GM12878 (cell line): ENCODE data around the gene MPEG1. TPM values are rescaled to one million over a fixed set of nuclear protein-coding genes. Genes with fewer than 3 reads are reported as not detected.
A peak's percentile ranks its signal among the peaks of the same experiment; 100 is the strongest.

ENCODE experiments used
- ATAC-seq: fragments of 200-7000 bp; cut with Tn5 transposase; 3 replicates; pipeline ENCODE4 v1.9.1; 2020; ENCODE audit warnings: mild to moderate bottlenecking, moderate library complexity
- BruUV-seq: library from RNA; stranded (reverse); fragments of 400-500 nt; replicated peaks from 2 replicates; lab custom pipeline; 2021; lab: Mats Ljungman, UMichigan
- CTCF ChIA-PET: fragments of 300-600 bp; sonication (Branson Sonifier 250); formaldehyde crosslinking; extraction: SDS; loops from one replicate; lab custom pipeline; 2021; ENCODE audit warnings: inconsistent platforms; lab: Yijun Ruan, JAX
- POLR2A ChIA-PET: fragments of 350-600 bp; formaldehyde crosslinking; extraction: SDS; loops from one replicate; lab custom pipeline; 2021; ENCODE audit warnings: inconsistent platforms; lab: Charles Lee
- RAD21 ChIA-PET: fragments of 300-600 bp; sonication (Branson Sonifier 250); formaldehyde crosslinking; loops from one replicate; lab custom pipeline; 2023; ENCODE audit warnings: antibody characterized with exemption; ENCODE audit not compliant: unreplicated experiment; lab: Charles Lee
- SMC1A ChIA-PET: fragments of 300-600 bp; sonication (Branson Sonifier 250); formaldehyde crosslinking; loops from one replicate; lab custom pipeline; 2023; ENCODE audit not compliant: unreplicated experiment, uncharacterized antibody; lab: Charles Lee
- DNase-seq: peaks from one replicate; pipeline ENCODE4 v3.0.0-alpha.2; 2011; ENCODE audit warnings: low read depth, low spot score
- FAIRE-seq: peaks from 3 replicates; lab custom pipeline; 2011; peaks lifted over from hg19 to GRCh38; lab: Jason Lieb, UNC
- H2AFZ ChIP-seq: 2 replicates; pipeline ENCODE4 v1.6.0; 2011; ENCODE audit warnings: low read depth, low read length, control low read depth; ENCODE audit not compliant: control insufficient read depth
- H3K27ac ChIP-seq: 2 replicates; pipeline ENCODE4 v1.5.1; 2011; ENCODE audit warnings: control low read depth; ENCODE audit not compliant: control insufficient read depth, insufficient read depth
- H3K27me3 ChIP-seq, 2 experiments: replicated peaks in 1 of 2; 2 replicates each; pipeline versions ENCODE4 v1.6.0 to v1.6.1; 2011; ENCODE audit warnings: low read length in 1 of 2; ENCODE audit not compliant: control insufficient read depth in 2 of 2, insufficient read depth in 2 of 2
- H3K36me3 ChIP-seq, 2 experiments: 2 replicates each; pipeline ENCODE4 v1.5.1; 2011; ENCODE audit warnings: low read length in 1 of 2; ENCODE audit not compliant: control insufficient read depth in 2 of 2, insufficient read depth in 2 of 2
- H3K4me1 ChIP-seq: 2 replicates; pipeline ENCODE4 v1.6.1; 2011; ENCODE audit warnings: mild to moderate bottlenecking, low read length, moderate library complexity, mixed read lengths; ENCODE audit not compliant: control insufficient read depth, insufficient read depth
- H3K4me2 ChIP-seq: 2 replicates; pipeline ENCODE4 v1.6.0; 2011; ENCODE audit warnings: control low read depth; ENCODE audit not compliant: control insufficient read depth, insufficient read depth
- H3K4me3 ChIP-seq: fragments of 200-600 bp; sonication (generic); 2 replicates; pipeline ENCODE4 v1.5.1; 2016
- H3K79me2 ChIP-seq: 2 replicates; pipeline ENCODE4 v1.6.0; 2011; ENCODE audit warnings: low read length; ENCODE audit not compliant: control insufficient read depth, insufficient read depth
- H3K9ac ChIP-seq: 2 replicates; pipeline ENCODE4 v1.8.0; 2011; ENCODE audit warnings: low read length, control low read depth, mixed read lengths; ENCODE audit not compliant: control insufficient read depth, insufficient read depth
- H3K9me3 ChIP-seq: replicated peaks from 3 replicates; pipeline ENCODE4 v1.5.1; 2011; ENCODE audit warnings: mild to moderate bottlenecking, low read length; ENCODE audit not compliant: control insufficient read depth, insufficient read depth
- H4K20me1 ChIP-seq: 2 replicates; pipeline ENCODE4 v1.6.0; 2011; ENCODE audit not compliant: control insufficient read depth, insufficient read depth
- CHD4 ChIP-seq: fragments of 200-600 bp; sonication (generic); IDR thresholded peaks from 2 replicates; pipeline ENCODE4 v1.6.1; 2016; ENCODE audit warnings: mild to moderate bottlenecking
- EED ChIP-seq: sonication (generic); IDR thresholded peaks from 2 replicates; pipeline ENCODE4 v1.6.1; 2016; ENCODE audit warnings: antibody characterized with exemption, low read depth
- IKZF1 ChIP-seq: fragments of 450-650 bp; conservative IDR thresholded peaks from 2 replicates; pipeline ENCODE4 v1.6.1; 2017; ENCODE audit warnings: antibody characterized with exemption, mild to moderate bottlenecking
- JUNB ChIP-seq: IDR thresholded peaks from 2 replicates; pipeline ENCODE4 v1.6.1; 2016; ENCODE audit warnings: antibody characterized with exemption, mild to moderate bottlenecking
- NBN ChIP-seq: fragments of 450-650 bp; IDR thresholded peaks from 2 replicates; pipeline ENCODE4 v1.6.1; 2016
- NFYA ChIP-seq: IDR thresholded peaks from 2 replicates; pipeline ENCODE4 v1.6.1; 2011; ENCODE audit warnings: low read depth, mild to moderate bottlenecking, low read length, improper control_type of control experiment, borderline replicate concordance
- POU2F2 ChIP-seq: IDR thresholded peaks from 3 replicates; pipeline ENCODE4 v1.6.1; 2011; ENCODE audit warnings: low read depth, mild to moderate bottlenecking, low read length, borderline replicate concordance
- PRDM15 ChIP-seq: fragments of 450-650 bp; formaldehyde crosslinking; IDR thresholded peaks from 2 replicates; pipeline ENCODE4 v1.4.0; 2020; ENCODE audit warnings: mild to moderate bottlenecking, moderate library complexity
- RFX5 ChIP-seq: IDR thresholded peaks from 2 replicates; pipeline ENCODE4 v1.6.1; 2011; ENCODE audit warnings: low read depth, low read length, improper control_type of control experiment
- SPI1 ChIP-seq: IDR thresholded peaks from 2 replicates; pipeline ENCODE4 v1.6.1; 2011; ENCODE audit warnings: low read depth, mild to moderate bottlenecking, low read length, moderate library complexity, borderline replicate concordance; ENCODE audit not compliant: insufficient read depth
- SUZ12 ChIP-seq: fragments of 200-600 bp; sonication (generic); IDR thresholded peaks from one replicate; pipeline ENCODE4 v1.6.1; 2018; ENCODE audit warnings: antibody characterized with exemption, mild to moderate bottlenecking; ENCODE audit not compliant: unreplicated experiment
- TCF3 ChIP-seq: IDR thresholded peaks from 2 replicates; pipeline ENCODE4 v1.6.1; 2012; ENCODE audit warnings: low read depth, mild to moderate bottlenecking, low read length, borderline replicate concordance; ENCODE audit not compliant: insufficient read depth
- ZBED1 ChIP-seq: IDR thresholded peaks from 2 replicates; pipeline ENCODE4 v1.6.1; 2016; ENCODE audit warnings: borderline replicate concordance
- ZBTB4 ChIP-seq: fragments of 450-650 bp; formaldehyde crosslinking; IDR thresholded peaks from 2 replicates; pipeline ENCODE4 v1.4.0; 2022; ENCODE audit warnings: mild to moderate bottlenecking, moderate library complexity
- WGBS: methylation state at CpG from one replicate; pipeline ENCODE4 v1.1.6; 2016; ENCODE audit warnings: low lambda C conversion rate; ENCODE audit not compliant: insufficient replicate concordance, insufficient coverage; ENCODE audit errors: missing lambda C conversion rate; 5-methylcytosine and 5-hydroxymethylcytosine counted together
- in situ Hi-C: fragments of 300-500 bp; cut with MboI; formaldehyde crosslinking; loops from 9 replicates; pipeline ENCODE4 v1.14.3; 2018; ENCODE audit warnings: mixed read lengths
- intact Hi-C: fragments of 100-400 bp; cut with micrococcal nuclease; formaldehyde crosslinking; loops from one replicate; pipeline ENCODE4 v1.14.2; 2022; ENCODE audit not compliant: unreplicated experiment
- polyA plus RNA-seq, 11 experiments: library from polyadenylated mRNA; depleted of rRNA in 4 of 11; unstranded in 6 of 11; stranded (reverse) in 5 of 11; fragments of >200 nt; fragmentation: Nextera tagmentation in 4 of 11; fragmentation: Illumina TruSeq in 1 of 11; extraction: Ambion mirVana in 4 of 11; extraction: Trizol in 1 of 11; gene quantifications; 1 replicate in 1 of 11; 2 replicates in 10 of 11; pipeline versions ENCODE4 v1.2.1 to v1.2.3, GENCODE V29; 2011 to 2016; ENCODE audit warnings: inconsistent platforms in 2 of 11, missing spikeins in 2 of 11, low read depth in 1 of 11
- total RNA-seq, 4 experiments: library from RNA; depleted of rRNA in 3 of 4; stranded (reverse); fragments of >200 nt in 3 of 4; fragmentation: Illumina TruSeq in 1 of 4; extraction: Trizol in 1 of 4; gene quantifications; 2 replicates each; pipeline versions ENCODE4 v1.2.1 to v1.2.3, GENCODE V29; 2013 to 2021

Gene MPEG1
- total and polyA plus RNA-seq, 10 of the 15 experiments (the other 5 are each of a cell fraction or from before 2014, with no cell fraction given), result 1.3 to 15.6 (median 11.7) TPM; not detected in 1

GRCh38 chr11:59224351-59224928 is 11.7 kb upstream of the MPEG1 start:
- Histone ChIP-seq H3K36me3 (no peaks in the 10 kb centered on the region), H3K27me3 (no peaks in the 10 kb centered on the region), H3K4me1 (peaks cover 45% of the 10 kb centered on the region), H2AFZ (peak overlapping the region; percentile 71), H3K79me2 (no peaks in the 10 kb centered on the region), H3K9ac (no peak overlapping the region; the same call in 1 of the 2 replicates), H3K9me3 (no peaks in the 10 kb centered on the region), H3K27ac (peak overlapping the region; percentile 50), H3K4me2 (peak overlapping the region; percentile 65), H4K20me1 (no peaks in the 10 kb centered on the region), H3K4me3 (no peak overlapping the region)
- in situ Hi-C loops (no loop called here), intact Hi-C loops (no loop called here)
- ChIA-PET CTCF (interaction anchor here (0.6 to 7.9 kb wide), 12 partner anchors 8 to 149 kb away, joined by 3 to 43 read pairs (median 5); partner anchors contain the start of gene DTX4), POLR2A (interaction anchor here (2.0 to 2.3 kb wide), 2 partner anchors 10 to 51 kb away, joined by 7 to 8 read pairs; no protein-coding TSS in a partner anchor), RAD21 (interaction anchor here (0.8 to 2.3 kb wide), 6 partner anchors 24 to 206 kb away, joined by 3 to 8 read pairs (median 4); partner anchors contain the start of gene DTX4), SMC1A (interaction anchor here (0.9 to 4.0 kb wide), 9 partner anchors 12 to 62 kb away, joined by 3 to 34 read pairs (median 5); partner anchors contain the start of gene MPEG1)
- no peak for FAIRE-seq
- DNase-seq, result no peak
- BruUV-seq, result no TSS peak
- peak; percentile 49 for ATAC-seq
- 15% methylated on average over 4 of the region's 4 CpGs for WGBS
- TF ChIP-seq RFX5 (no peak), POU2F2 (no peak), IKZF1 (peak; percentile 30; the same call in 1 of the 2 replicates), CHD4 (no peak), TCF3 (no peak), PRDM15 (CRISPR knock-in tag) (no peak), ZBED1 (no peak), JUNB (no peak), NFYA (no peak), SUZ12 (no peak), SPI1 (peak; percentile 17; the same call in 1 of the 2 replicates), ZBTB4 (CRISPR knock-in tag) (no peak), EED (no peak), NBN (0 out of 2 replicates have a peak, but pooled peaks have one; percentile 1)
